CD4-positive, alpha-beta T cell treated with Interleukin-17A for 4 hours (primary cell): ENCODE data around the gene RPL15.

Experiments
- DNase-seq: peaks from one replicate; pipeline ENCODE4 v3.0.0-alpha.2; 2020; ENCODE audit warnings: mixed read lengths

The RPL15 gene

DNA sequence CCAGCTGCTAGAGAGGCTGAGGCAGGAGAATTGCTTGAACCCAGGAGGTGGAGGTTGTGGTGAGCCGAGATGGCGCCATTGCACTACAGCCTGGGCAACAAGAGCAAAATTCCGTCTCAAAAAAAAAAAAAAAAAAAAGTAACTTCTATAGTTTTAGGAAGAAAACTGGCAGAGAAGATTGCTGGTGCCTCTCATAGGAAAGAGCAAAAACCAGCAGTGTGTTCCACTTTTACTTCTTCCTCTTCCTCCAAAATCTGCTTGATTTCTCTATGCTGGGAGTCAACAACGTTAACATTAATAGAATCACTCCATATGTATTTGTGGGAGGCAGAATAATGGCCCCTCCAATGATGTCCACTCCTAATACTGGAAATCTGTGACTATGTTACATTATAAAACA, 15.6 kb downstream of the RPL15 start:
- DNase-seq = no peak

DNA sequence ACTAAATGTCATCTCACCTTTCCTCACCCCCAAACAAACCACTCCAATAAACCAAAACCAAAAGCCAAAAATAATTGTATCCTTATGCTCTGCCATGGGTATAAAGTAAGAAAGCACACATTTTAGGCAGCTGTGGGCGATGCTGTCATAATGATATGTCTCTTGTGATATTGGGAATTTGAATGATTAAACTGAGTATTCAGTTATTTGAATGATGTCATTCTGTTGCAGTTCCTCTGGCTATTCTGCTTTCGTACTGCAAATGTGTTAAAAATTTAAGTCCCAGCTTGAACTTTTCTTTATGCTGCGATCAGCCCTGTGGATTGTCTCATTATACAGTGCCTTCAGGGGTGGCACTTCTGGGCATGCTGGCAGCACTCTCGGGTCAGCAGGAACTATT, 17.3 kb downstream of the RPL15 start:
- no peak for DNase-seq

- DNase-seq = no peak
These were observed 20.4 kb downstream of the RPL15 start for GRCh38 chr3:23937296-23937695.

DNA sequence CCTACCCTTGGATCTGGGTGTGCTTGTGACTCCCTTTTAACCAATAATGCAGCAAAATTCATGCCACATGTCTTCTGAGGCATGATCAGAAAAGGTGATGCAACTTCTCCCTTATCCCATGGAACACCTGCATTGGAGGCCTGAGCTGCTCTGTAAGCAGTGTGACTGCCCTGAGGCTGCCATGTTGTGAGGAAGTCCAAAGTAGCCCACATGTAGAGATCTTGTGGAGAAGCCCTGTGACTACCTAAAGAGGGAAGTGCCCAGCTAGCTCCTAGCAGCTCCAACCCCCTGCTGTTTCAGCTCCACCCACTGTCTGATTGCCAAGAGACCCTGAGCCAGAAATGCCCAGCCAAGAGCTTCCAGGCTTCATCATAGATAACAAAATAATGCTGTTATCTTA, 21.8 kb downstream of the RPL15 start:
- no peak for DNase-seq

- no peak for DNase-seq
These were observed 23.8 kb downstream of the RPL15 start for GRCh38 chr3:23940775-23941174.

- no peak for DNase-seq
These were observed 24.5 kb downstream of the RPL15 start for GRCh38 chr3:23941440-23941839.

- DNase-seq = no peak
These were observed 25.6 kb downstream of the RPL15 start for GRCh38 chr3:23942546-23942945.

DNA sequence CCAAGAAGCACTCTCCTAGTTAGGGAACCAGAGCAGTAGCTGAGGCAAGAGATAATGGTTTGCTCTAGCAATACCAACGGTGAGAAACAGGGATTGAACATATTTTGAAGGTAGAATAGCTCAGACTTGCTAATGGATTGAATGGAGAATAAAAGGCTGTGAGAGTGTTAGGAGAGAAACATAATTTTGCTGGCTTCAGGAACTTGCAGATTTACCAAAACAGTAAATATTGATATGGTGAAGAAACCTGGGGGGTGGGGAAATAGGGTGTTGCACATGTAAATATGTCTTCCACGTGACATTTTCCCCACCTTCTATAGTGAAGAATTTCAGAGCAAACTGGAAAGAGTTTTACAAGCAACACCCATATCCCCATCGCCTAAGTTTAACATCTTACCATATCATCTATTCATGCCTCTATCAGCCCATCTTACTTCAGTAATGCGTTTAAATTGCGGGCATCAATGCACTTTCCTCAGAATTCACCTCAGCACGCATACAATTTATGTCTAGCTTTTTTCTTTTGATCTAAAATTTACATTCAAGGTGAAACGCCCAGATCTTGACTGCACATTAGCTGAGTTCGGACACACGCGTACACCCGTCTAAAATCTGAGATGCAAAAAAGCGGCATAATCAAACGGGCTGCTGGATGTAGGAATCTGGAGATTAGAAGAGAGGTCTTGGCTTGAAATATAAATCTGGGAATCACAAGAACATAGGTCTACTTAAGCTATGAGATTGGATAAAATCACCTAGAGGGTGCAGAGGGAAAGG, 27.3 kb downstream of the RPL15 start:
- DNase-seq = no peak

GRCh38 chr3:23944861-23945662, 28.1 kb downstream of the RPL15 start, which contains the start of gene NR1D2:
Gene NR1D2, plus strand, starts transcription at chr3:23945286. Its CDS starts 293 bp downstream, at chr3:23945579.
- peak; percentile 89 for DNase-seq

DNA sequence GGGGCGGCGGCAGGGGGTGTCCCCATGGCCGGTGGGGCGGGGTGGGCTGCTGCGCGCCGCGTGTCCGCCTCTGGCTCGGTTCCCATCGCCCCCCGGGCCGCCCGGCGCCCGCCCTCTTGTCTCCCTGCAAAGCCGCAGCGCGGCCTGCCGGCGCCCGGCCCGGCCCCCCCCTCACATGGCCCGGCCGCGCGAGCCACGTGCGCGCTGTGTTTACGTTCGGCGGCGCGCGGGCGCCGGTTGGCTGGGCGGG, 28.7 kb downstream of the RPL15 start:
- DNase-seq = no peak

- peak; percentile 98 for DNase-seq
These were observed 29.2 kb downstream of the RPL15 start for GRCh38 chr3:23945913-23946687.

GRCh38 chr3:23948761-23949160, 31.8 kb downstream of the RPL15 start:
- DNase-seq = no peak

- no peak for DNase-seq
These were observed 32.9 kb downstream of the RPL15 start for GRCh38 chr3:23949784-23950183.

DNA sequence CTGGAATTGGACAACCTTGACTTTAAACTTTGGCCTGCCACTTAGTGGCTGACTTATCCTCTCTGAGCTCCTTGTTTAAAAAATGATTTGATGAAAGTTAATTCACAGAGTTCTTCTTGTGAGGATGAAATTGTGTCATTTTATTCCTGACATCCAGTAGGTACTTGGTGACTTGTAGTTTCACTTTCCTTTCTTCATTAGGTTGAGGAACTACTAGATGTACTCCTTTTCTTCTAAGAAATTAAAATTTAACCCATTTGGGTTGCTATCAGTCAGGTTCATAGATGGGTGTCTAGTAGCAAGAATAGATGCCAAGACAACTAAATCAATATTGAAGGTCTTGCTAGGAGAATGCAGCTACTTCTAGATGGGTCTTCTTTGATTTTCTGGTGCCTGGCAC, 33.4 kb downstream of the RPL15 start:
- DNase-seq = no peak

GRCh38 chr3:23952646-23953045, 35.7 kb downstream of the RPL15 start:
- no peak for DNase-seq

DNA sequence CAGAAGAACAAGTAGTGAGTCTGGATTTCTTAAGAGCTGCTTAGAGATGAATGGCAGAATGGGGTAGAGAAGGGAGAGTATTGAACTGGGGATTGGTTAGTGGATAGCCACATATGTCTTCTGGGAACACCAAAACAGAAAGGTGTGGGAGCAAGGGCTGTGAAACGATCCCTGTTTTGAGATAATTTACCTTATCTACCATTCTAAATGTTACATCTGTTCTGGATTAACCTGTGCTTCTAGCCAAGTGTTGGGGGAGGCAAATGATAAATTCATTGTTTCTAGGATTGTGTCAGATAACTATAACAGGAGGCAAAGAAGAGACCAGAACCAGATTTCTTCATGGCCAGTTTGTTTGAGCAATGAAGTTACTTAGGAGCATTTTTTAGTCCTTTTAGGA, 36.6 kb downstream of the RPL15 start:
- DNase-seq = no peak

DNA sequence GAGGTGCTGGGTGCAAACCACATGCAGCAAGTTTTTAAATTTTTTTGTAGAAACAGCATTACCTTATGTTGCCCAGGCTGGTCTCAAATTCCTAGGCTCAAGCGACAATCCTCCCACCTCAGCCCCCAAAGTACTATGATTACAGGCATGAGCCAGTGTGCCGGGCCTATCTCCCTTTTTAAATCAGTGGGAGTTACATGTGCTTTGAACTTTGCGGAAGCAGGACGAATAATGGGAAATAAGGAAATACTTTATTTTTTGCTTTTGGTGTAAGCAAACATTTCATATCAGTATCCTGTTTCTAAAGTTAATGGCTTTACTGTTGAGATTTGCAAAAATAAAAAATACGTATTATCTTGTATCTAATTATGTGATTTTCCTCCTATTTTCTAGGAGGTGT, 37.2 kb downstream of the RPL15 start:
- no peak for DNase-seq

GRCh38 chr3:23956701-23957100, 39.8 kb downstream of the RPL15 start:
- DNase-seq = no peak

GRCh38 chr3:23959135-23959900, 42.4 kb downstream of the RPL15 start:
- DNase-seq = no peak

GRCh38 chr3:23960649-23961048, 43.7 kb downstream of the RPL15 start:
- DNase-seq = no peak

GRCh38 chr3:23961066-23961465, 44.1 kb downstream of the RPL15 start:
- DNase-seq = no peak

DNA sequence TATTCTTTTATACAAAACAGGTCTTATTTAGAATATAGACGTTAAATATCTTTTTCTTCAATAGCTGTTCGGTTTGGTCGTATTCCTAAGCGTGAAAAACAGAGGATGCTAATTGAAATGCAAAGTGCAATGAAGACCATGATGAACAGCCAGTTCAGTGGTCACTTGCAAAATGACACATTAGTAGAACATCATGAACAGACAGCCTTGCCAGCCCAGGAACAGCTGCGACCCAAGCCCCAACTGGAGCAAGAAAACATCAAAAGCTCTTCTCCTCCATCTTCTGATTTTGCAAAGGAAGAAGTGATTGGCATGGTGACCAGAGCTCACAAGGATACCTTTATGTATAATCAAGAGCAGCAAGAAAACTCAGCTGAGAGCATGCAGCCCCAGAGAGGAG, 45.0 kb downstream of the RPL15 start:
- DNase-seq = no peak
